HFFc6 (cell line): ENCODE results near the gene PRAMEF11. TPM values are rescaled to one million over a fixed set of nuclear protein-coding genes. Genes with fewer than 3 reads are reported as not detected.
"Not testable (repeated sequence)": the region's sequence is repeated elsewhere in the genome, so short reads cannot be mapped to it uniquely, and the experiment has no call there.

Source experiments
- DNase-seq: peaks from one replicate; pipeline ENCODE4 v3.0.0-alpha.2; 2018
- H3K27ac Mint-ChIP-seq: 2 replicates; pipeline ENCODE4 v1.8.0; 2020; ENCODE audit warnings: mild to moderate bottlenecking, mixed read lengths
- H3K27me3 Mint-ChIP-seq: 2 replicates; pipeline ENCODE4 v1.8.0; 2021; ENCODE audit warnings: mild to moderate bottlenecking, moderate library complexity, mixed read lengths; ENCODE audit not compliant: insufficient read depth
- H3K36me3 Mint-ChIP-seq: 2 replicates; pipeline ENCODE4 v1.8.0; 2021; ENCODE audit warnings: low read depth, mixed read lengths
- H3K4me1 Mint-ChIP-seq: 2 replicates; pipeline ENCODE4 v1.8.0; 2020; ENCODE audit warnings: low read depth, mixed read lengths
- H3K4me3 Mint-ChIP-seq: 2 replicates; pipeline ENCODE4 v1.8.0; 2020; ENCODE audit warnings: mild to moderate bottlenecking, moderate library complexity, mixed read lengths
- H3K9me3 Mint-ChIP-seq: 2 replicates; pipeline ENCODE4 v1.8.0; 2020; ENCODE audit warnings: mild to moderate bottlenecking, mixed read lengths
- total RNA-seq, 6 experiments: library from RNA; stranded (reverse); fragmentation: NEBNext Ultra II Directional; extraction: Animal tissue kit (Norgen Biotek cat#: 25700); gene quantifications; 2 replicates in 1 of 6; 3 replicates in 5 of 6; pipeline ENCODE4 v1.2.3, GENCODE V29; 2021
- TF ChIP-seq, protein P1 (sequence below): fragments of 200-600 bp; sonication (generic); IDR thresholded peaks from 2 replicates; pipeline ENCODE4 v1.5.0; 2021; ENCODE audit warnings: antibody characterized with exemption, mild to moderate bottlenecking

The PRAMEF11 gene
- total RNA-seq, 6 experiments from 2014 or later = not detected

DNA sequence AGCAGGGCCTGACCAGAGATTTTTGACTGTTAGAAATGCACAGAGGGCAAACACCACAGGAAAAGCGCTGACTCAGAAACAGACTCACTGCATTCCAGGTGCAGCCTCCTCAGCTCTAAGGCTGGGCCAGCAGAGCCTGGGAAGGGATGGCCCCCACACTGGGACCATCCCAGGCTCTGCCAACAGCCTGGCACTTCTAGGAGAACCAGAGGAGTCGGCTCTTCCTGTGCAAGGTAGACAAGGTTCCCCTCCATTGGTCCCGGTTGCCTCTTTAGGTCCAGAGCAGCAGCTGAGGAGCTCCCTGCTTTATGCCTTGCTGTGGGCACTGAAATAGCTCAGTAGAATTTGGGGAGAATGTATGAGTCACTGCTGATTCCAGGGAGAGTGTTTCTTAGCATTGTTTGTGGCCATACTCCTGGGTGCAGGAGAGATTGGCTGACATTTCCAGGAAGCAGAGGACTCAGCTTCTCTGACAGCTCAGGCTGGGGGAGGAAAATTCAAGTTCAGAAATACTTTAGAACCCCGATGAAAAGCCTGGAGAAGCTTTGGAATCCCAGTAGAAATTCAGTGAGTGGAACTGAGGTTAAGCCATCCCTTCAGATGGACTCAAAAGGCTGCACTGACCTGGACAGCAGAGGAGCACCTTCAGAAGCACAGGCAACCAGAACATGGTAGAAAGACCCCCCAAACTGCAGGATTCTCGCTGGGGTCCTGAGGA lies 20.4 kb downstream of the PRAMEF11 start:
- Mint-ChIP-seq H3K4me1 (no peaks in the 10 kb centered on the region), H3K4me3 (no peak overlapping the region), H3K27ac (no peak overlapping the region), H3K36me3 (no peaks in the 10 kb centered on the region), H3K9me3 (peaks cover 69% of the 10 kb centered on the region), H3K27me3 (peaks cover 2% of the 10 kb centered on the region; the same call in 1 of the 2 replicates)
- TF ChIP-seq, protein P1, sequence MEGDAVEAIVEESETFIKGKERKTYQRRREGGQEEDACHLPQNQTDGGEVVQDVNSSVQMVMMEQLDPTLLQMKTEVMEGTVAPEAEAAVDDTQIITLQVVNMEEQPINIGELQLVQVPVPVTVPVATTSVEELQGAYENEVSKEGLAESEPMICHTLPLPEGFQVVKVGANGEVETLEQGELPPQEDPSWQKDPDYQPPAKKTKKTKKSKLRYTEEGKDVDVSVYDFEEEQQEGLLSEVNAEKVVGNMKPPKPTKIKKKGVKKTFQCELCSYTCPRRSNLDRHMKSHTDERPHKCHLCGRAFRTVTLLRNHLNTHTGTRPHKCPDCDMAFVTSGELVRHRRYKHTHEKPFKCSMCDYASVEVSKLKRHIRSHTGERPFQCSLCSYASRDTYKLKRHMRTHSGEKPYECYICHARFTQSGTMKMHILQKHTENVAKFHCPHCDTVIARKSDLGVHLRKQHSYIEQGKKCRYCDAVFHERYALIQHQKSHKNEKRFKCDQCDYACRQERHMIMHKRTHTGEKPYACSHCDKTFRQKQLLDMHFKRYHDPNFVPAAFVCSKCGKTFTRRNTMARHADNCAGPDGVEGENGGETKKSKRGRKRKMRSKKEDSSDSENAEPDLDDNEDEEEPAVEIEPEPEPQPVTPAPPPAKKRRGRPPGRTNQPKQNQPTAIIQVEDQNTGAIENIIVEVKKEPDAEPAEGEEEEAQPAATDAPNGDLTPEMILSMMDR = no peak
- DNase-seq = no peak

DNA sequence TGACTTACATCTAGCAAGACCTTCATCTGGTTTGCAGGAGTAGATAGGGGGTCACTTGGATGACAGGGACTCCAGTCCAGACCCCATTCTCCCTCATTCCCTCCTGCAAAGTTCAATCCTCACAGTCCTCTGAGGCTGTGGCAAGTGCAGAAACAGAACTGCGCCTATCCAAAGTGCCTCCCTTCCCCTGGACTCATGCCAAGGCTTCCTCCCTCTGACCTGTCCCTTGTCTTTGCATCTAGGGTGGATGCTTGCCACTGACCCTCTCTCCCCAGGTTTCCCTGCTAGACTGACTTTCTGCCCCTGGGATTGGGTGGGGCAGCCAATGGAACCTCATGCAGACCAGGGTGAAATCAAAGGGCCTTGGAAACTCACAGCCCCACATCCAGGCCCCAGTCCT lies 21.3 kb downstream of the PRAMEF11 start:
- Mint-ChIP-seq H3K4me1 (no peaks in the 10 kb centered on the region), H3K27ac (no peak overlapping the region), H3K4me3 (no peak overlapping the region), H3K27me3 (peaks cover 2% of the 10 kb centered on the region; the same call in 1 of the 2 replicates), H3K9me3 (peaks cover 72% of the 10 kb centered on the region), H3K36me3 (no peaks in the 10 kb centered on the region)
- TF ChIP-seq, protein P1 = no peak
- DNase-seq = no peak

DNA sequence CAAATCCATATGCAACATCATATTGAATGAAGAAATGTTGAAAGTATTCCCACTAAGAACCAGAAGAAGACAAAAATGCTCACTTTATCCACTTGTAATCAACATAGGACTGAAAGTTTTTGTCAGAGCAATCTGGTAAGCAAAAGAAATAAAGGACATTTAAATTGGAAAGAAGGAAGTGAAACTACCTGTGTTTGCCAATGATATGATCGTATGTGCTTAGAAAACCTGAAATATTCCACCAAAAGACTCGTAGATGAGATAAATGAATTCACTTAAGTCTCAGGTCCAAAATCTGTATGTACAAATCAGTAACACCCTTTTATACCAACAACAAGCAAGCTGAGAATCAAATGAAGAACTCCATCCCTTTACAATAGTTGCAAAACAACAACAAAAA lies 31.5 kb downstream of the PRAMEF11 start:
- DNase-seq = no peak
- no peaks in the 10 kb centered on the region for H3K4me1 Mint-ChIP-seq
- H3K4me3 Mint-ChIP-seq = no peak overlapping the region
- no peaks in the 10 kb centered on the region for H3K36me3 Mint-ChIP-seq
- H3K27me3 Mint-ChIP-seq = no peaks in the 10 kb centered on the region
- H3K9me3 Mint-ChIP-seq = peaks cover 41% of the 10 kb centered on the region
- TF ChIP-seq, protein P1 = no peak
- no peak overlapping the region for H3K27ac Mint-ChIP-seq

DNA sequence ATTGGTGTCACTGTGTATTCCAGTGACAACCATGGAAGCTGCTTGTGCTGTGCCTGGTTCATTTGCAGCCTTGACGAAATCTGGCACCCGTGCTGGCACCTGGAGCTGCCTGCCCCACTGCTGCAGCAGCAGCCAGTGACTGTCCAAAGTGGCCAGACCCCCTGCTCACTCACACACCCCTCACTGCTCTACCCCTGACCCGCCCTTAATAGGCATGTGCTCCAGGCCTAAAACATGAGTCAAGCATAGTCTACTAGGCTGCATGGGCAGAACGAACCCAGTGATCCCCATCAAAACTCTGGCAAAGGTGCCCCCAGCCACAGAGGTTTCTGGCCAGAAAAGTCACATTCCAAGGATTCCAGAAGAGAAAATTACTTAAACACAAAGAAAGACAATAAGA lies 32.3 kb downstream of the PRAMEF11 start:
- TF ChIP-seq, protein P1 = no peak
- Mint-ChIP-seq H3K27me3 (no peaks in the 10 kb centered on the region), H3K4me1 (no peaks in the 10 kb centered on the region), H3K4me3 (no peak overlapping the region), H3K36me3 (no peaks in the 10 kb centered on the region), H3K27ac (no peak overlapping the region), H3K9me3 (peaks cover 33% of the 10 kb centered on the region)
- no peak for DNase-seq

DNA sequence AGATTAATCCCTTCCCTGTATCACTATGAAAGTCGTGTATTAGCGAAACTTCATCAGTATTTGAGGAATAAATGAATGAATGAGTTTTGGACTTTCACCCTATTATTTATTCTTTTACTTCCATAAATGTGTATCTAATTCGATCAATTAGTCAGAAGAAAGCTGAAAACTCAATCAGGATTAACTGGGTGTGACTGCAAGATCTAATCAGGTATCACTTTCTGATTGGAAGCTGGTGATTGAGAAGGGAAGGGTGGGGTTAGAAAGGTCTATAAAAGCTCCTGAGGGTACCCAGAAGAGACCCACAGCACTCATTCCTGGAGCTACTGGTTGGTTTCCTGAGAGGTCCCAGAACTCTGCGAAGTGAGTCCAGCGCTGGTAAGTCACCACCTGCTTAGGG lies 40.1 kb downstream of the PRAMEF11 start, which contains the start of gene PRAMEF1:
TSS of gene PRAMEF1 (plus strand) at position 301 of the 400 bp plus-strand sequence. CDS start 1,831 bp downstream, outside the sequence.
- H3K4me3 Mint-ChIP-seq, H3K4me1 Mint-ChIP-seq, H3K27me3 Mint-ChIP-seq, H3K36me3 Mint-ChIP-seq, DNase-seq, H3K27ac Mint-ChIP-seq: not testable (repeated sequence)
- peaks cover 16% of the 10 kb centered on the region for H3K9me3 Mint-ChIP-seq

DNA sequence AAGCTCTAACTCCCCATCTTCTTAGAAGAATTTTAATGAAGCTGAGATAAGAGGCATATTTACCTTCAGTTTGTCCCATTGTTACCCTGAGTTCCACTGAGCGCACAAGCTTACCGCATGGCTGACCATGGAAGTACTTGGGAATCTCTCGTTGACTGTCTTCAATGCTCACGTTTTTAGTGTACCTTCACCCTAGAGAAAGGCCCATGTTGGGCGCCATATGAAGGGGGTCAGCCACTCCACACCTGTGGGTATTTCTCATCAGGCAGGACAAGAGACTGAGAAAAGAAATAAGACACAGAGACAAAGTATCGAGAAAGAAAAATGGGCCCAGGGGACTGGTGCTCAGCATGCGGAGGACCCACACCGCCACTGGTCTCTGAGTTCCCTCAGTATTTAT lies 46.5 kb downstream of the PRAMEF11 start:
- H3K4me1 Mint-ChIP-seq, DNase-seq, H3K27me3 Mint-ChIP-seq, H3K4me3 Mint-ChIP-seq, H3K36me3 Mint-ChIP-seq, H3K27ac Mint-ChIP-seq: not testable (repeated sequence)
- H3K9me3 Mint-ChIP-seq = peaks cover 21% of the 10 kb centered on the region
